Retinal pigment epithelial cell (primary cell): ENCODE results near the gene RPLP1.
"Not testable (repeated sequence)": the region's sequence is repeated elsewhere in the genome, so short reads cannot be mapped to it uniquely, and the experiment has no call there.

Experiments used
- DNase-seq: peaks from one replicate; pipeline ENCODE4 v3.0.0-alpha.2; 2010; ENCODE audit warnings: low read depth
- H3K4me3 ChIP-seq: 2 replicates; pipeline ENCODE4 v1.5.1; 2011; ENCODE audit warnings: mild to moderate bottlenecking, low read length, control low read depth, moderate library complexity
- TF ChIP-seq, protein P1 (sequence below): conservative IDR thresholded peaks from 2 replicates; pipeline ENCODE4 v1.5.1; 2011; ENCODE audit warnings: low read depth, low read length, control low read depth, inconsistent platforms

Gene RPLP1

DNA sequence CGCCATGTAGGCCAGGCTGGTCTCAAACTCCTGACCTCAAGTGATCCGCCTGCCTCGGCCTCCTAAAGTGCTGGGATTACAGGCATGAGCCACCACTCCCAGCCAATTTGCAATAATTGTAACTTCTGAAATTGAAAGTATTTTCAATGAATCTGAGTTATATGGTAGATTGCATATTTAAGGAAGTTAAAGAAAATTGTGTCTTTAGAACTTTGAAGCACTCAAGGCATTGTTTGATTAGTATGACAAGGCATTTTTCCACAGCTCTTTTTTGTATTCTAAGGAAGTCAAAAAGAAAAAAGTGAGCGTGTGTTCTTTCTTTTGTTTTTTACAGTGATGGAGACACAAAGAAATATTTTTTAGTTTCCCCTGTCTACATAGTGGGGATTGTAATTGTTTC is 15.7 kb upstream of the RPLP1 start:
- no peak for DNase-seq
- TF ChIP-seq, protein P1, sequence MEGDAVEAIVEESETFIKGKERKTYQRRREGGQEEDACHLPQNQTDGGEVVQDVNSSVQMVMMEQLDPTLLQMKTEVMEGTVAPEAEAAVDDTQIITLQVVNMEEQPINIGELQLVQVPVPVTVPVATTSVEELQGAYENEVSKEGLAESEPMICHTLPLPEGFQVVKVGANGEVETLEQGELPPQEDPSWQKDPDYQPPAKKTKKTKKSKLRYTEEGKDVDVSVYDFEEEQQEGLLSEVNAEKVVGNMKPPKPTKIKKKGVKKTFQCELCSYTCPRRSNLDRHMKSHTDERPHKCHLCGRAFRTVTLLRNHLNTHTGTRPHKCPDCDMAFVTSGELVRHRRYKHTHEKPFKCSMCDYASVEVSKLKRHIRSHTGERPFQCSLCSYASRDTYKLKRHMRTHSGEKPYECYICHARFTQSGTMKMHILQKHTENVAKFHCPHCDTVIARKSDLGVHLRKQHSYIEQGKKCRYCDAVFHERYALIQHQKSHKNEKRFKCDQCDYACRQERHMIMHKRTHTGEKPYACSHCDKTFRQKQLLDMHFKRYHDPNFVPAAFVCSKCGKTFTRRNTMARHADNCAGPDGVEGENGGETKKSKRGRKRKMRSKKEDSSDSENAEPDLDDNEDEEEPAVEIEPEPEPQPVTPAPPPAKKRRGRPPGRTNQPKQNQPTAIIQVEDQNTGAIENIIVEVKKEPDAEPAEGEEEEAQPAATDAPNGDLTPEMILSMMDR: no peak
- no peak overlapping the region for H3K4me3 ChIP-seq

DNA sequence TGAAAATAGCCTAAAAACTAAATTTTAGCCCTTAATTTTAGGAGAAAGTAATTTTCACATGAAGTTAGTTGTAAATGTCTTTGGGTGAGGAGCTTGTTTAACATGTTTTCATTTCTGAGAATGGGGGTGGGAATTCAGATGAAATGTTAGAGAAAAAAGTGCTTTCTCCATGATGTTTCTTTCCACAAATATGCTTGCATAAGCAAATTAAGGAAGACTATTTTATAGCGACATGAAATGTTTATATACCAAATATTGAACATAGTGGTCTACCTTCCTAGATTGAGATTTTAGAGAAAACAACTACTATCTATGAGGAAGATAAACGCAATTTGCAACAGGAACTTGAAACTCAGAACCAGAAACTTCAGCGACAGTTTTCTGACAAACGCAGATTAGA is 13.0 kb upstream of the RPLP1 start:
- TF ChIP-seq, protein P1: no peak

GRCh38 chr15:69443032-69443611 is 9.5 kb upstream of the RPLP1 start:
- TF ChIP-seq, protein P1: no peak
- no peak overlapping the region for H3K4me3 ChIP-seq
- no peak for DNase-seq

More for the DNA sequence above, 13.0 kb upstream of the RPLP1 start:
- DNase-seq: no peak
- H3K4me3 ChIP-seq: no peak overlapping the region

DNA sequence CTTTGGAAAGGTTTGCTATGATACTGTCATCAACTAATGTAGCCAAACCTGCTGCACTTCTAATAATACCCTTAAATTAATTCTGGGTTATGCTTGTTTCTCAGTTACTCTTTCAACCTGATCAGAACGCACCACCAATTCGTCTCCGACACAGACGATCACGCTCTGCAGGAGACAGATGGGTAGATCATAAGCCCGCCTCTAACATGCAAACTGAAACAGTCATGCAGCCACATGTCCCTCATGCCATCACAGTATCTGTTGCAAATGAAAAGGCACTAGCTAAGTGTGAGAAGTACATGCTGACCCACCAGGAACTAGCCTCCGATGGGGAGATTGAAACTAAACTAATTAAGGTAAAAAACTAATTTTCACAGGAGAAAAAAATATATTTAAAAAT is 7.9 kb upstream of the RPLP1 start:
- no peak overlapping the region for H3K4me3 ChIP-seq
- TF ChIP-seq, protein P1: no peak

DNA sequence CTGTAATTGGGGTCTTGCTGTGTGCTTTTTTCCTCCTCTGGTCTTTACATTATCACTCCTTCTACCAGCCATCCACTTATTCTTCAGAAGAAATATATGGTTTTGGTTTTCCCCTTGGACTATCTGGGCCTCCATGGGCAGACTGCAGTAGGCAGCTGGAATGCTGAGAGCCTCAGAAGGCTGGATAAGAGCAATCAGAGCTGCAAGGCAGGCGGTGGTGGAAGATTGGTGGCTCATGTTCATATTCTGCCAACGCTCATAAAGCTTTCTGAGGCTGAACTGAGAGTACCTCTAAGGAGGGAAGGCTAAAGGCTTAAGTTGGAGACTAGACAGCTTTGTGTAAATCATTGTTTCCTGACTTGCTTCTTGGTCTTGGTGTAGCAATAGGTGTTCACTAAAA is 5.7 kb upstream of the RPLP1 start:
- TF ChIP-seq, protein P1: no peak
- no peak overlapping the region for H3K4me3 ChIP-seq
- DNase-seq: no peak

More for the DNA sequence above, 7.9 kb upstream of the RPLP1 start:
- no peak for DNase-seq

GRCh38 chr15:69450221-69450620 is 2.4 kb upstream of the RPLP1 start:
- not testable (repeated sequence) for H3K4me3 ChIP-seq, DNase-seq

DNA sequence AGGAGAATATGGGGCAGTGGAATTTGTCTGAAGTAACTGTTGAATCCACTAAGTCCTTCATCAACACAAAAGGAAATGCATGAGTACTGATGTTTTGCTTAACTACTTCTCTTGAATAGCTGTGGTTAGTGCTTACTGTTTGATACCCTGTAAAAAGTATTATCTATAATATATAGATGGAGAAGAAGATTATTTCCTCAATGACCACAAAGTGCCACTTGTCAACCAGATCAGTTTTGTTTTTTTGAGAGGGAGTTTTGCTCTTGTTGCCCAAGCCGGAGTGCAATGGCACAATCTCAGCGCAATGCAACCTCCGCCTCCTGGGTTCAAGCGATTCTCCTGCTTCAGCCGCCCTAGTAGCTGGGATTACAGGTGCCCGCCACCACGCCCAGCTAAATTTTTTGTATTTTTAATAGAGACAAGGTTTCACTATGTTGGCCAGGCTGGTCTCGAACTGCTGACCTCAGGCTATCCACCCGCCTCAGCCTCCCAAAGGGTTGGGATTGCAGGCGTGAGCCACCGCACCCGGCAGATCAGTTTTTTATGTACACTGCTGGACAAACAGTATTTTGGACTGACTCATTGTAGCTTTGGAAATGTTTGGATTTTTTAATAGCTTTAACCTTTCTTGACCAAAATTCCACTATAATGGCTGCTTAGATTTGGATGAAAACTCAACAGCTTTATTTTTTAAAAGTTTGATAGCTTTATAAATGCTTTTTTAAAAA is 1.5 kb upstream of the RPLP1 start:
- TF ChIP-seq, protein P1: no peak
- DNase-seq: no peak
- peak overlapping the region; percentile 97 for H3K4me3 ChIP-seq
